ENCODE measurements around the gene CDH23.

Gene CDH23

GRCh38 chr10:71635867-71636266, 239.1 kb downstream of the CDH23 start:
- DNase-seq = no peak

GRCh38 chr10:71636588-71636987, 239.9 kb downstream of the CDH23 start:
- DNase-seq = no peak

- no peak for DNase-seq
Measured at GRCh38 chr10:71637305-71637704, 240.6 kb downstream of the CDH23 start.

- DNase-seq = peak in 1 of 56 donors; percentile 10
Measured at GRCh38 chr10:71638064-71638821, 241.5 kb downstream of the CDH23 start.

GRCh38 chr10:71638822-71639719, 242.4 kb downstream of the CDH23 start:
- peak in 1 of 56 donors; percentile 4 for DNase-seq

GRCh38 chr10:71640607-71641006, 243.9 kb downstream of the CDH23 start:
- no peak for DNase-seq

GRCh38 chr10:71641449-71641848, 244.7 kb downstream of the CDH23 start:
- no peak for DNase-seq

GRCh38 chr10:71641986-71642385, 245.3 kb downstream of the CDH23 start:
- DNase-seq = no peak

- no peak for DNase-seq
Measured at GRCh38 chr10:71643904-71644303, 247.2 kb downstream of the CDH23 start.

GRCh38 chr10:71644307-71645180, 247.8 kb downstream of the CDH23 start:
- DNase-seq = no peak

GRCh38 chr10:71645185-71645584, 248.5 kb downstream of the CDH23 start:
- no peak for DNase-seq

- DNase-seq = no peak
Measured at GRCh38 chr10:71646037-71646436, 249.3 kb downstream of the CDH23 start.

- DNase-seq = no peak
Measured at GRCh38 chr10:71646592-71647292, 250.0 kb downstream of the CDH23 start.

- no peak for DNase-seq
Measured at GRCh38 chr10:71647526-71648253, 251.0 kb downstream of the CDH23 start.

- DNase-seq = no peak
Measured at GRCh38 chr10:71648254-71648932, 251.7 kb downstream of the CDH23 start.

GRCh38 chr10:71648933-71649320, 252.2 kb downstream of the CDH23 start:
- DNase-seq = no peak

GRCh38 chr10:71649631-71650030, 252.9 kb downstream of the CDH23 start:
- DNase-seq = no peak

GRCh38 chr10:71650397-71650796, 253.7 kb downstream of the CDH23 start:
- DNase-seq = no peak

GRCh38 chr10:71651428-71651827, 254.7 kb downstream of the CDH23 start:
- no peak for DNase-seq

GRCh38 chr10:71651928-71652327, 255.2 kb downstream of the CDH23 start:
- DNase-seq = no peak
